Type B pancreatic cell (in vitro differentiated cells): Measurements from ENCODE around the gene SYNDIG1. TPM values are rescaled to one million over a fixed set of nuclear protein-coding genes. Genes with fewer than 3 reads are reported as not detected.

Source experiments
- DNase-seq: peaks from one replicate; pipeline ENCODE4 v3.0.0; 2021; ENCODE audit warnings: mixed read lengths; ENCODE audit not compliant: unreplicated experiment; ENCODE audit errors: extremely low spot score
- H3K27ac Mint-ChIP-seq: 2 replicates; pipeline ENCODE4 v1.8.0; 2021; ENCODE audit warnings: mild to moderate bottlenecking, mixed read lengths
- H3K27me3 Mint-ChIP-seq: 2 replicates; pipeline ENCODE4 v1.8.0; 2021; ENCODE audit warnings: mixed read lengths
- H3K36me3 Mint-ChIP-seq: 2 replicates; pipeline ENCODE4 v1.8.0; 2021; ENCODE audit warnings: mixed read lengths
- H3K4me1 Mint-ChIP-seq: one replicate; pipeline ENCODE4 v1.8.0; 2021; ENCODE audit warnings: mixed read lengths; ENCODE audit not compliant: unreplicated experiment
- H3K4me3 Mint-ChIP-seq: 2 replicates; pipeline ENCODE4 v1.8.0; 2021; ENCODE audit warnings: mild to moderate bottlenecking, mixed read lengths
- H3K9me3 Mint-ChIP-seq: 2 replicates; pipeline ENCODE4 v1.8.0; 2021; ENCODE audit warnings: mixed read lengths
- CTCF ChIP-seq: fragments of 200-600 bp; sonication (generic); conservative IDR thresholded peaks from 2 replicates; pipeline ENCODE4 v1.5.0; 2021; ENCODE audit warnings: antibody characterized with exemption, mild to moderate bottlenecking
- total RNA-seq: library from RNA; stranded (reverse); gene quantifications from 2 replicates; pipeline ENCODE4 v1.2.1, GENCODE V29; 2021; ENCODE audit warnings: low replicate concordance

The SYNDIG1 gene
- total RNA-seq, 1 donor from 2014 or later, result 4.3 TPM

- Mint-ChIP-seq H3K27me3 (no peaks in the 10 kb centered on the region), H3K27ac (no peak overlapping the region)
- TF ChIP-seq CTCF, result no peak
Measured at GRCh38 chr20:24597051-24597450, 127.6 kb downstream of the SYNDIG1 start.

GRCh38 chr20:24598346-24598745 is 128.9 kb downstream of the SYNDIG1 start:
- Mint-ChIP-seq H3K4me3 (no peak overlapping the region), H3K9me3 (no peaks in the 10 kb centered on the region), H3K36me3 (no peaks in the 10 kb centered on the region), H3K4me1 (no peaks in the 10 kb centered on the region), H3K27ac (no peak overlapping the region), H3K27me3 (no peaks in the 10 kb centered on the region)
- TF ChIP-seq CTCF, result no peak
- DNase-seq, result no peak

More at GRCh38 chr20:24597051-24597450, 127.6 kb downstream of the SYNDIG1 start:
- Mint-ChIP-seq H3K36me3 (peaks cover 4% of the 10 kb centered on the region), H3K9me3 (no peaks in the 10 kb centered on the region), H3K4me3 (no peak overlapping the region), H3K4me1 (no peaks in the 10 kb centered on the region)
- DNase-seq, result no peak

GRCh38 chr20:24598996-24599395 is 129.6 kb downstream of the SYNDIG1 start:
- Mint-ChIP-seq H3K27me3 (no peaks in the 10 kb centered on the region), H3K4me1 (no peaks in the 10 kb centered on the region), H3K4me3 (no peak overlapping the region), H3K27ac (no peak overlapping the region), H3K36me3 (no peaks in the 10 kb centered on the region), H3K9me3 (no peaks in the 10 kb centered on the region)
- no peak for DNase-seq
- no peak for TF ChIP-seq CTCF

GRCh38 chr20:24600012-24600411 is 130.6 kb downstream of the SYNDIG1 start:
- Mint-ChIP-seq H3K4me1 (no peaks in the 10 kb centered on the region), H3K9me3 (no peaks in the 10 kb centered on the region), H3K27me3 (no peaks in the 10 kb centered on the region), H3K27ac (no peak overlapping the region), H3K4me3 (no peak overlapping the region), H3K36me3 (no peaks in the 10 kb centered on the region)
- no peak for DNase-seq
- no peak for TF ChIP-seq CTCF

GRCh38 chr20:24603454-24603853 is 134.0 kb downstream of the SYNDIG1 start:
- DNase-seq, result no peak
- Mint-ChIP-seq H3K27me3 (no peaks in the 10 kb centered on the region), H3K36me3 (no peaks in the 10 kb centered on the region), H3K27ac (no peak overlapping the region), H3K4me3 (no peak overlapping the region), H3K4me1 (no peaks in the 10 kb centered on the region), H3K9me3 (no peaks in the 10 kb centered on the region)
- no peak for TF ChIP-seq CTCF

- H3K36me3 Mint-ChIP-seq, result no peaks in the 10 kb centered on the region
- no peaks in the 10 kb centered on the region for H3K27me3 Mint-ChIP-seq
- no peaks in the 10 kb centered on the region for H3K9me3 Mint-ChIP-seq
- H3K27ac Mint-ChIP-seq, result no peak overlapping the region
- TF ChIP-seq CTCF, result no peak
- H3K4me3 Mint-ChIP-seq, result no peak overlapping the region
- no peak for DNase-seq
- no peaks in the 10 kb centered on the region for H3K4me1 Mint-ChIP-seq
Measured at GRCh38 chr20:24604966-24605665, 135.7 kb downstream of the SYNDIG1 start.
